BLaER1 treated with 17β-estradiol and CSF1 and Interleukin-3, amounts not matched to agents 10 nM and 100 nM (cell line): ENCODE results near the gene ELMO1.

ENCODE experiments used
- H3K27ac ChIP-seq, 11 experiments: shearing (Covaris generic); formaldehyde crosslinking; 2 replicates each; pipeline ENCODE4 v1.8.1; 2022
- H3K27me3 ChIP-seq, 11 experiments: shearing (Covaris generic); formaldehyde crosslinking; 2 replicates each; pipeline ENCODE4 v1.8.1; 2022
- H3K36me3 ChIP-seq, 11 experiments: shearing (Covaris generic); formaldehyde crosslinking; 2 replicates each; pipeline ENCODE4 v1.8.1; 2022
- H3K4me1 ChIP-seq, 10 experiments: shearing (Covaris generic); formaldehyde crosslinking; 2 replicates each; pipeline ENCODE4 v1.8.1; 2022
- H3K4me2 ChIP-seq, 11 experiments: shearing (Covaris generic); formaldehyde crosslinking; 2 replicates each; pipeline ENCODE4 v1.8.1; 2022
- H3K4me3 ChIP-seq, 10 experiments: shearing (Covaris generic); formaldehyde crosslinking; 2 replicates each; pipeline ENCODE4 v1.8.1; 2022
- H3K9ac ChIP-seq, 11 experiments: shearing (Covaris generic); formaldehyde crosslinking; 2 replicates each; pipeline ENCODE4 v1.8.1; 2022
- H3K9me3 ChIP-seq, 11 experiments: shearing (Covaris generic); formaldehyde crosslinking; replicated peaks in 1 of 11; 2 replicates each; pipeline ENCODE4 v1.8.1; 2022
- H4K20me1 ChIP-seq, 11 experiments: shearing (Covaris generic); formaldehyde crosslinking; 2 replicates each; pipeline ENCODE4 v1.8.1; 2022
- Cebpa-rat ChIP-seq, 11 experiments: shearing (Covaris generic); IDR thresholded peaks; 2 replicates each; pipeline ENCODE4 v1.8.1; 2022

The ELMO1 gene

GRCh38 chr7:37360484-37360883 is 88.2 kb downstream of the ELMO1 start:
- Histone ChIP-seq H3K36me3 (no peaks in the 10 kb centered on the region), H3K9me3 (no peaks in the 10 kb centered on the region), H3K27ac (no peak overlapping the region), H3K9ac (no peak overlapping the region), H4K20me1 (peaks cover 0 to 5% (median 0%) of the 10 kb centered on the region in 11 experiments; a peak in 1 of 22 replicates), H3K4me2 (no peak overlapping the region), H3K27me3 (no peaks in the 10 kb centered on the region), H3K4me1 (peaks cover 4 to 7% (median 5%) of the 10 kb centered on the region in 10 experiments), H3K4me3 (no peak overlapping the region)
- TF ChIP-seq Cebpa-rat (IDR thresholded peaks at IDR 0.05), result no peak

GRCh38 chr7:37359662-37360444 is 88.8 kb downstream of the ELMO1 start:
- H3K4me2 ChIP-seq, result no peak overlapping the region
- no peak overlapping the region for H3K4me3 ChIP-seq
- peaks cover 0 to 5% (median 0%) of the 10 kb centered on the region in 11 experiments; a peak in 1 of 22 replicates for H4K20me1 ChIP-seq
- no peaks in the 10 kb centered on the region for H3K27me3 ChIP-seq
- H3K9me3 ChIP-seq, result no peaks in the 10 kb centered on the region
- H3K36me3 ChIP-seq, result no peaks in the 10 kb centered on the region
- no peak for TF ChIP-seq Cebpa-rat (IDR thresholded peaks at IDR 0.05)
- no peak overlapping the region for H3K27ac ChIP-seq
- H3K4me1 ChIP-seq, result peaks cover 11 to 13% (median 11%) of the 10 kb centered on the region in 10 experiments
- H3K9ac ChIP-seq, result no peak overlapping the region

- no peak for TF ChIP-seq Cebpa-rat (IDR thresholded peaks at IDR 0.05)
- Histone ChIP-seq H3K4me1 (peaks cover 17 to 20% (median 18%) of the 10 kb centered on the region in 10 experiments), H4K20me1 (peaks cover 0 to 10% (median 0%) of the 10 kb centered on the region in 11 experiments; a peak in 1 of 22 replicates), H3K36me3 (no peaks in the 10 kb centered on the region), H3K4me2 (no peak overlapping the region), H3K9me3 (no peaks in the 10 kb centered on the region), H3K27me3 (no peaks in the 10 kb centered on the region), H3K27ac (no peak overlapping the region), H3K9ac (no peak overlapping the region), H3K4me3 (no peak overlapping the region)
Measured at GRCh38 chr7:37359180-37359579, 89.5 kb downstream of the ELMO1 start.

- Histone ChIP-seq H3K4me2 (no peak overlapping the region), H3K9ac (no peak overlapping the region)
Measured at GRCh38 chr7:37357637-37357996, 91.0 kb downstream of the ELMO1 start.

GRCh38 chr7:37356911-37357636 is 91.6 kb downstream of the ELMO1 start:
- H3K27me3 ChIP-seq, result no peaks in the 10 kb centered on the region
- H3K4me2 ChIP-seq, result no peak overlapping the region
- no peak overlapping the region for H3K4me3 ChIP-seq
- no peak for TF ChIP-seq Cebpa-rat (IDR thresholded peaks at IDR 0.05)
- no peak overlapping the region for H3K9ac ChIP-seq
- H3K9me3 ChIP-seq, result no peaks in the 10 kb centered on the region
- H3K36me3 ChIP-seq, result no peaks in the 10 kb centered on the region
- H4K20me1 ChIP-seq, result 0 out of 22 replicates have a peak, but pooled peaks cover 0 to 5% (median 0%) of the 10 kb centered on the region in 11 experiments
- H3K27ac ChIP-seq, result no peak overlapping the region
- H3K4me1 ChIP-seq, result peaks cover 34 to 41% (median 39%) of the 10 kb centered on the region in 10 experiments

More at GRCh38 chr7:37357637-37357996, 91.0 kb downstream of the ELMO1 start:
- Histone ChIP-seq H4K20me1 (0 out of 22 replicates have a peak, but pooled peaks cover 0 to 5% (median 0%) of the 10 kb centered on the region in 11 experiments), H3K27me3 (no peaks in the 10 kb centered on the region), H3K9me3 (no peaks in the 10 kb centered on the region), H3K27ac (no peak overlapping the region), H3K4me3 (no peak overlapping the region), H3K36me3 (no peaks in the 10 kb centered on the region), H3K4me1 (peaks cover 31 to 36% (median 33%) of the 10 kb centered on the region in 10 experiments)
- no peak for TF ChIP-seq Cebpa-rat (IDR thresholded peaks at IDR 0.05)

- Histone ChIP-seq H3K27ac (peak overlapping the region; percentile 3 to 62 (median 43); a peak in 16 of 22 replicates), H3K9me3 (no peaks in the 10 kb centered on the region), H3K36me3 (no peaks in the 10 kb centered on the region), H3K4me3 (no peak overlapping the region), H4K20me1 (peaks cover 0 to 5% (median 0%) of the 10 kb centered on the region in 11 experiments; a peak in 1 of 22 replicates), H3K9ac (peak overlapping the region in 1 of 11 experiments; percentile 39; a peak in 3 of 22 replicates), H3K27me3 (no peaks in the 10 kb centered on the region), H3K4me1 (peaks cover 51 to 63% (median 57%) of the 10 kb centered on the region in 10 experiments), H3K4me2 (peak overlapping the region; percentile 75 to 94 (median 83))
- TF ChIP-seq Cebpa-rat (IDR thresholded peaks at IDR 0.05), result peak in 6 of 11 experiments; percentile 35 to 71 (median 50); a peak in 7 of 22 replicates
Measured at GRCh38 chr7:37354656-37355131, 94.0 kb downstream of the ELMO1 start.

GRCh38 chr7:37353949-37354655 is 94.6 kb downstream of the ELMO1 start:
- Histone ChIP-seq H3K4me3 (no peak overlapping the region), H3K4me1 (peaks cover 51 to 63% (median 57%) of the 10 kb centered on the region in 10 experiments), H4K20me1 (peaks cover 0 to 5% (median 0%) of the 10 kb centered on the region in 11 experiments; a peak in 1 of 22 replicates), H3K9ac (peak overlapping the region in 1 of 11 experiments; percentile 39; a peak in 2 of 22 replicates), H3K36me3 (no peaks in the 10 kb centered on the region), H3K27me3 (no peaks in the 10 kb centered on the region), H3K9me3 (no peaks in the 10 kb centered on the region), H3K4me2 (peak overlapping the region; percentile 75 to 94 (median 83)), H3K27ac (peak overlapping the region in 6 of 11 experiments; percentile 16 to 62 (median 50); a peak in 12 of 22 replicates)
- TF ChIP-seq Cebpa-rat (IDR thresholded peaks at IDR 0.05), result no peak
